ES-I3 (cell line): ENCODE measurements around the gene DOCK3.
"Not testable (repeated sequence)": the region's sequence is repeated elsewhere in the genome, so short reads cannot be mapped to it uniquely, and the experiment has no call there.

ENCODE experiments used
- H3K36me3 ChIP-seq: 2 replicates; pipeline ENCODE4 v1.6.1; 2013; ENCODE audit warnings: mild to moderate bottlenecking, low read length, control low read depth, moderate library complexity; ENCODE audit not compliant: insufficient read depth
- H3K4me1 ChIP-seq: 2 replicates; pipeline ENCODE4 v1.6.1; 2013; ENCODE audit warnings: mild to moderate bottlenecking, control low read depth, low read length; ENCODE audit not compliant: insufficient read depth
- H3K9ac ChIP-seq: 2 replicates; pipeline ENCODE4 v1.6.1; 2013; ENCODE audit warnings: low read depth, mild to moderate bottlenecking, low read length, moderate library complexity
- H3K9me3 ChIP-seq: 2 replicates; pipeline ENCODE4 v1.6.1; 2013; ENCODE audit warnings: mild to moderate bottlenecking, low read length, moderate library complexity; ENCODE audit not compliant: control insufficient read depth, insufficient read depth

The DOCK3 gene

DNA sequence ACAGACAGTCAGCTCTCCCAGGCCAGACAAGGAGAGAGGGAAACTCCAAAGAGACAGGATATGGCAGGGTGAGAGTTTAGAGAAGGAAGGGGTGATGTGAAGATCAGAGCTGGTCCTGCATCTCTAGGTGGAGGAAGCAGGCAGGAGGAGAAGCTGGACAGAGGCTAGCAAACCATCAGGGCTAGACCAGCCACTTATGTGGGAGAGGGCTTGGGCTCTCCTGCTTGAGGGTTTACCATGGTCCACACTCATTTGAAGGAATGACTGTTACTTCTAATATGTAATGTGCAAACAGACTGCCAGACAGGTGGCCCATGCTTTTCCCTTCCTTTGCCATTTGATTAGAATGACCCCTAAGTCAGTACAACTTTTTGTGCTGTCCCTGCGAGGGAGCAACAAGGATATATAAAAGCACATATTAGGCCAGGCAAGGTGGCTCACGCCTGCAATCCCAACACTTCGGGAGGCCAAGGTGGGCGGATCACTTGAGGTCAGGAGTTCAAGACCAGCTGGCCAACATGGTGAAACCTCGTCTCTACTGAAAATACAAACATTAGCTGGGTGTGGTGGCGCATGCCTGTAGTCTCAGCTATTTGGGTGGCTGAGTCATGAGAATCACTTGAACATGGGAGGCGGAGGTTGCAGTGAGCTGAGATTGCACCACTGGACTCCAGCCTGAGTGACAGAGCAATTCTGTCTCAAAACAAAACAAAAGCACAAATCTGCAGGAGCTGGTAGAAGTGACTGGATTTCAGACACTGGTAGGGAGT, 669.4 kb downstream of the DOCK3 start:
- no peaks in the 10 kb centered on the region for H3K9me3 ChIP-seq
- H3K36me3 ChIP-seq, result peaks cover 4% of the 10 kb centered on the region; the same call in 1 of the 2 replicates
- H3K4me1 ChIP-seq, result peaks cover 22% of the 10 kb centered on the region
- no peak overlapping the region for H3K9ac ChIP-seq

- Histone ChIP-seq H3K4me1 (no peaks in the 10 kb centered on the region), H3K9ac (no peak overlapping the region), H3K9me3 (no peaks in the 10 kb centered on the region), H3K36me3 (no peaks in the 10 kb centered on the region)
These were observed 676.0 kb downstream of the DOCK3 start for GRCh38 chr3:51350751-51351150.

DNA sequence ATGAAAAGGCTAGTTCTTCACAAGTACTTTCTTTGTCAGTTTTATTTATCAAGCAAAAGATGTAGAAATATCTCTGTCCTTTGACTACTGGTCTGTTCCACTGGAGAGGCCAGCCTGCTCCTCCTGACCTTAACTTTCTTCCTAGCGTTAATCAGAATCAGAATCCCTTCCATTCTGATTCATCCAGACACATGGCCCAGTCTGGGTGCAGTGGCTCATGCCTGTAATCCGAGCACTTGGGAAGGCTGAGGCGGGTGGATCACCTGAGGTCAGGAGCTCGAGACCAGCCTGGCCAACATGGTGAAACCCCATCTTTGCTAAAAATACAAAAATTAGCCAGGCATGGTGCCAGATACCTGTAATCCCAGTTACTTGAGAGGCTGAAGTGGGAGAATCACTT, 678.4 kb downstream of the DOCK3 start:
- Histone ChIP-seq H3K9ac (no peak overlapping the region), H3K9me3 (no peaks in the 10 kb centered on the region), H3K4me1 (no peaks in the 10 kb centered on the region), H3K36me3 (0 out of 2 replicates have a peak, but pooled peaks cover under 1% of the 10 kb centered on the region)

DNA sequence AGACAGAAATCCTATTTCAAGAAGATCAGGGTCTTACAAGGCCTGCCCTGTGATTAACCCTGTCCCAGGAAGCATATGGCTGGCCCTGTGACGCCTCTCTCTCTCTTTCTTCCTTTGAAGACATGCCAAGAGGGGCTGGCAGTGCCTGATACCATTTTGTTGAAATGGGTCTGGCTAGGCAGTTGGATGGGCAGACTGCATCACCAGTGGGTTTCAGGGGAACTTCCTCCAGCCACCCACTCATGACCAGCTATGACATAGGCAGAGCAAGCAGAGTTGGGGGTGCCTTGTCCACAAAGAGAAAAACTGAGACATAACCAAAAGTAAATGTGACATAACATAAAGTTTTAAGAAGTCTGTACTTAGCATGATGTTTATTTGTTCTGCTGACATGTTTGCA, 679.0 kb downstream of the DOCK3 start:
- H3K9me3 ChIP-seq, result no peaks in the 10 kb centered on the region
- no peak overlapping the region for H3K9ac ChIP-seq
- H3K4me1 ChIP-seq, result no peaks in the 10 kb centered on the region
- 0 out of 2 replicates have a peak, but pooled peaks cover 3% of the 10 kb centered on the region for H3K36me3 ChIP-seq

DNA sequence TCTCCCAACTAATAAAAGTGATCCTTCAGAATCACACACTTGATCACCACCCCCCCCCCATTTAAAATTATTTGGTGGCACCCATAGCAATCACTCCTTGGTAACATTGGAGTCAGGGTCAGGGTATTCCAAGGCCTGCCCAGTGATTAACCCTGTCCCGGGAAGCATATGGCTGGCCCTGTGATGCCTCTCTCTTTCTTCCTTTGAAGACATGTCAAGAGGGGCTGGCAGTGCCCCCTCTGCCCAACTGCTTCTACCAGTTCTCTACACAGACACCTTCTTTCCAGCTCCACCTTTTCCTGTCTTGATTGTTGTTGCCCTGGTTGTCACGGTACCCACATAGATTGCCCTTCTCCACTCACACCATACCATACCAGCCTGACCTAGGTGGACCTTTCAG, 679.4 kb downstream of the DOCK3 start:
- Histone ChIP-seq H3K9me3 (no peaks in the 10 kb centered on the region), H3K4me1 (no peaks in the 10 kb centered on the region), H3K9ac (no peak overlapping the region), H3K36me3 (0 out of 2 replicates have a peak, but pooled peaks cover 3% of the 10 kb centered on the region)

DNA sequence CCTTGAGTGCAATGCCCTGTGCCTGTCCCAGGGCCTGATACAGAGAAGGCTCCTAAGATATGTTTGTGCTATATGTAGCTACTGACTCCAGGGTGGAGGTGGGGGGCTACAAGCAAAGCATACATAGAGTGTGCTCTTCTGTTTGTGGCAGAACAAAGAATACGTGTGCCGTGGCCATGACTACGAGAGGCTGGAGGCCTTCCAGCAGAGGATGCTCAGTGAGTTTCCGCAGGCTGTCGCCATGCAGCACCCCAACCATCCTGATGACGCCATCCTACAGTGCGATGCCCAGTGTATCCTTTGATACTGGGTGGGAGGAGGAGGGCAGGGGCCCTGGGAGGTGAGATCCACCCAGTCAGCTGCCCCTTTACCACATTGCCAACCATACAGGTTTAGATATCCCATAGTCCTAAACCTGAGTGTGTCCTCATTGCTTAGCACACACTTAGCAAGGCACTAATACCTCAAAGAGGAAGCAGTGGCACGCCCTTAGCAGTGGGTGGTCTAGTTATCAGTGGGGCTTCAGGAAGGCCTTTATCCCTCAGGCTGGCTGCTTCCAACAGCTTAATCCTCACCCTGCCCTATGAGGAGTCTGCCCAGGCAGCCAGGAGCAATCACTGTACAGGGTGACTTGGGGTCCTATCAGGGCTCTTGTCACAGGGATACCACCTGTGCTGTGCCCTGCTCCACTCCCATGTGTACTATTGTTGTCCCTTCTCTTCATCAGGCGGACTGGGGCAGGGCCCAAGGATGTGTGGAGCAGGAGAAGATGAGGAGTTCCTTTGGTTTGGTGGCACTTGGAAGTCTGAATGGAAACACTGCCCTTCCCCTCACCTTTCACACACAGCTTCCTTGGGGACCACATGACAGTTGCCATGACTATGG, 680.2 kb downstream of the DOCK3 start:
- H3K9ac ChIP-seq, result no peak overlapping the region
- 0 out of 2 replicates have a peak, but pooled peaks cover 3% of the 10 kb centered on the region for H3K36me3 ChIP-seq
- no peaks in the 10 kb centered on the region for H3K9me3 ChIP-seq
- no peaks in the 10 kb centered on the region for H3K4me1 ChIP-seq

DNA sequence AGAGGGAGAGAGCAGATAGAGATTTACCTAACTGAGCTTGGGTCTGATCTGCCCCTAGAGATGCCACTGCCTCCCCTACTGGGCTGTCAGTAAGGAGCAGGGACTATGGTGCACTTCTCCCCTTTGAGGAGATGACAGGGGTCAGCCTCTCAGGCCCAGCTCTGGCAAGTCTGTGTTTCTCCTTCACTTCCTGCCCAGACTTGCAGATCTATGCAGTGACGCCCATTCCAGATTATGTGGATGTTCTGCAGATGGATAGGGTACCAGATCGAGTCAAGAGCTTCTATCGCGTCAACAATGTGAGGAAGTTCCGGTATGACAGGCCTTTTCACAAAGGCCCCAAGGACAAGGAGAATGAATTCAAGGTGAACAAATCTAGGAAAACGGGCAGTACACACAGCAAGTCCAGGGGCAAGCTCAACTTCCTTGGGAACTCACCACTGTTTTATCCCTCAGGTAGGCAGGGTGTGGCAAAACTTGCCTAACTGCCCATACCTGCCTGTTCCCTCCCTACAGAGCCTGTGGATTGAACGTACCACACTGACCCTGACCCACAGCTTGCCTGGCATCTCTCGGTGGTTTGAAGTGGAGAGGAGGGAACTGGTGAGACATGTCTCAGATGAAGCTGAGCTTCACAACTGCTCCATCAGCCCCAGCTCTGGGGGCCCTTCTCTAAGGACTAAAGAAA, 681.3 kb downstream of the DOCK3 start:
- Histone ChIP-seq H3K9me3 (no peaks in the 10 kb centered on the region), H3K9ac (no peak overlapping the region), H3K36me3 (0 out of 2 replicates have a peak, but pooled peaks cover 3% of the 10 kb centered on the region), H3K4me1 (no peaks in the 10 kb centered on the region)

- Histone ChIP-seq H3K4me1 (no peaks in the 10 kb centered on the region), H3K9ac (no peak overlapping the region), H3K36me3 (peaks cover 4% of the 10 kb centered on the region; the same call in 1 of the 2 replicates), H3K9me3 (no peaks in the 10 kb centered on the region)
These were observed 683.1 kb downstream of the DOCK3 start for GRCh38 chr3:51357856-51358255.

GRCh38 chr3:51358981-51359380, 684.3 kb downstream of the DOCK3 start:
- Histone ChIP-seq H3K4me1 (no peaks in the 10 kb centered on the region), H3K36me3 (peaks cover 5% of the 10 kb centered on the region; the same call in 1 of the 2 replicates), H3K9me3 (no peaks in the 10 kb centered on the region), H3K9ac (no peak overlapping the region)

- Histone ChIP-seq H3K9ac (no peak overlapping the region), H3K4me1 (no peaks in the 10 kb centered on the region), H3K9me3 (no peaks in the 10 kb centered on the region), H3K36me3 (peaks cover 5% of the 10 kb centered on the region; the same call in 1 of the 2 replicates)
These were observed 686.1 kb downstream of the DOCK3 start for GRCh38 chr3:51360806-51361205.

GRCh38 chr3:51361746-51362145, 687.0 kb downstream of the DOCK3 start:
- peaks cover 5% of the 10 kb centered on the region; the same call in 1 of the 2 replicates for H3K36me3 ChIP-seq
- no peaks in the 10 kb centered on the region for H3K4me1 ChIP-seq
- H3K9ac ChIP-seq, result no peak overlapping the region
- H3K9me3 ChIP-seq, result no peaks in the 10 kb centered on the region

GRCh38 chr3:51362476-51362875, 687.7 kb downstream of the DOCK3 start:
- H3K4me1 ChIP-seq, result no peaks in the 10 kb centered on the region
- no peaks in the 10 kb centered on the region for H3K9me3 ChIP-seq
- peaks cover 5% of the 10 kb centered on the region; the same call in 1 of the 2 replicates for H3K36me3 ChIP-seq
- no peak overlapping the region for H3K9ac ChIP-seq

GRCh38 chr3:51368276-51368675, 693.5 kb downstream of the DOCK3 start:
- not testable (repeated sequence) for H3K36me3 ChIP-seq, H3K4me1 ChIP-seq, H3K9me3 ChIP-seq, H3K9ac ChIP-seq

DNA sequence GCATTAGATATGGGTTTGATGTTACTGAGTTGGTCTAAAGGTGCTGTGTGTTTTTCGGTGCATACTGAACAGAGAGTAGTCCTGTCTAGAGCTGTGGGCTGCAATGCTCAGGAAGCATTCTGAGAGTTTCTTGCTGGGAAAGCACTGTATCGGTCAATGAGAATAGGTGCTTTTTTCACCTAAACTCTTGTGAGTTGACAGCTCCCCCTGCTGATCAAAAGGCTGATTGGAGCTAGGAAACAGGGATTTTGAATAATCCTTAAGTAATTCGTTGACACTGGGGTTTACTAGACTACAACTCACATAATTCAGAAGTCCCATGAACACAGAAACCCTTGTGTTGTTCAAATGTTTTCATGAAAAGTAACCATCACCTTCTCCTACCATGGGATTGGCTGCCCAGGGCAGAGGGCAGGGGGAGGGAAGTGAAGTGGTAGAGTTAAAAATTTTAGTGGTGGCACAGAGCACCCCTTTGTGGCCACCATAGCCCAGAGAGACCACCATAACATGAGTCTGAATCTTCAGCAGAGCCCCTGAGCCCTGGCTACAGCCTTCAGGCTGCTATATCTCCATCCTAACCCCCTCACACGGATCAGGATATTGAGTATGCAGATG, 697.3 kb downstream of the DOCK3 start:
- H3K9me3 ChIP-seq, result no peaks in the 10 kb centered on the region
- H3K4me1 ChIP-seq, result no peaks in the 10 kb centered on the region
- H3K36me3 ChIP-seq, result peaks cover 7% of the 10 kb centered on the region; the same call in 1 of the 2 replicates
- H3K9ac ChIP-seq, result no peak overlapping the region
